ENCODE measurements around the gene CCDC188.

CCDC188 gene

GRCh38 chr22:20132686-20133246 lies 18.1 kb downstream of the CCDC188 start:
- DNase-seq (no peak), ATAC-seq (no peak)

- no peak for ATAC-seq
- no peak for DNase-seq
Observed at GRCh38 chr22:20131859-20132685, 18.8 kb downstream of the CCDC188 start.

GRCh38 chr22:20131597-20131858 lies 19.3 kb downstream of the CCDC188 start, which contains the start of gene ZDHHC8:
Gene ZDHHC8 (plus strand): TSS chr22:20131804. CDS start chr22:20131948, 144 bp downstream.
- peak; percentile 54 for DNase-seq
- peak; percentile 51 for ATAC-seq

GRCh38 chr22:20130731-20131596 lies 19.9 kb downstream of the CCDC188 start:
- ATAC-seq (peak; percentile 70), DNase-seq (peak; percentile 86)

GRCh38 chr22:20130319-20130718 lies 20.5 kb downstream of the CCDC188 start:
- no peak for DNase-seq
- no peak for ATAC-seq

GRCh38 chr22:20129747-20130014 lies 21.2 kb downstream of the CCDC188 start:
- no peak for DNase-seq
- no peak for ATAC-seq

- DNase-seq, result peak; percentile 63
- peak; percentile 28 for ATAC-seq
Observed at GRCh38 chr22:20128902-20129746, 21.7 kb downstream of the CCDC188 start.

GRCh38 chr22:20128619-20128901 lies 22.3 kb downstream of the CCDC188 start:
- DNase-seq (no peak), ATAC-seq (no peak)

GRCh38 chr22:20127869-20128618 lies 22.8 kb downstream of the CCDC188 start:
- ATAC-seq (no peak), DNase-seq (no peak)

GRCh38 chr22:20127318-20127868 lies 23.5 kb downstream of the CCDC188 start:
- DNase-seq (no peak), ATAC-seq (no peak)

GRCh38 chr22:20126284-20127029 lies 24.4 kb downstream of the CCDC188 start:
- DNase-seq (no peak), ATAC-seq (no peak)

- ATAC-seq, result no peak
- no peak for DNase-seq
Observed at GRCh38 chr22:20125201-20126174, 25.4 kb downstream of the CCDC188 start.

- ATAC-seq, result no peak
- DNase-seq, result no peak
Observed at GRCh38 chr22:20124083-20124787, 26.6 kb downstream of the CCDC188 start.

GRCh38 chr22:20123366-20124082 lies 27.3 kb downstream of the CCDC188 start:
- ATAC-seq (no peak), DNase-seq (no peak)

- ATAC-seq, result no peak
- DNase-seq, result no peak
Observed at GRCh38 chr22:20121856-20122415, 28.9 kb downstream of the CCDC188 start.

GRCh38 chr22:20118300-20119020 lies 32.4 kb downstream of the CCDC188 start:
- no peak for DNase-seq
- no peak for ATAC-seq

- ATAC-seq, result peak; percentile 38
- DNase-seq, result peak; percentile 86
Observed at GRCh38 chr22:20117633-20118299, 33.1 kb downstream of the CCDC188 start.
